22Rv1 (cell line): ENCODE results near the gene SMCO2.

Experiments
- H3K27ac ChIP-seq: fragments of 450-650 bp; 2 replicates; pipeline ENCODE4 v1.5.1; 2017
- ZFX ChIP-seq: fragments of 450-650 bp; IDR thresholded peaks from 2 replicates; pipeline ENCODE4 v1.6.1; 2017; ENCODE audit warnings: antibody characterized with exemption, borderline replicate concordance
- TF ChIP-seq, protein P1 (sequence below): fragments of 450-650 bp; IDR thresholded peaks from 2 replicates; pipeline ENCODE4 v1.5.1; 2017; ENCODE audit warnings: mild to moderate bottlenecking

SMCO2 gene

DNA sequence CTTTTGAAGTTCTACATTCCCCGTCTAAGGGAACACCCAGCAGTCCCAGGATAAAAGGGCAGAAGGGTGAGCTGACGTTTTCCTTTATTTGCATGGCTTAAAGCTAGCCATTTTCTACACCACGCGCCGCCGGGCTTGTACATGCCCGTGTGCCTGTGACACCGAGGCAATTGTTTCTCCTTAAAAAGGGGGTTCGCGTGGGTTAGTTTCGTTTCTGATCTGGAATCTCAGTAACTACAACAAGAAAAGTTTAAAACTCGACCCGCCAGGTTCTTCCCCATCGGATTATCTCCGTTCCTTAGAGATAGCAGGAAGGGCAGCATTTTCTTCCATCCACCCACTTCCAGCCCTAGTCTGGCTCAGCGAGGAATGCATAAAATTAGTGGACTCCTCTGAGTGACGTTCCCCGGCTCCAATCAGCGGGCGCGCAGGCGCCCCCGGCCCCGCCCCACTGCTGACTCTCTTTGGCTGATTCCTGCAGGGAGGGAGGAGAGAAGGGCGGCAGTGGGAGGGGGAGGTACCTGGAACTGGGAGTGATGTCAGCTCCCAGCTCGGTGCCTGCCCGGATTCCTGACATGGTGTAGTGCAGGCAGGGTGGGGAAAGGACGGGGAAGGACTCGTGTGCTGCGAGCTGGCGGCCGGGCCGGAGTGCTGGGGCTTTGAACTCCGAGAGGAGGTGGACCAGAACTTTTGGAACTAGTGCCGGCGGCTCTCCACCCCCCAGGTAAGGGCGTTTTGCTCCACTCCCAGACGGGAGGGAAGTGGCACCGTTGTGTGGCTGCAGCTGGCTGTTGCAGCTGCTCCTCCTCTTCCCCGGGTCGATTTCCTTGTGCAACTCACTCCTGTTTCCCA is 77.3 kb downstream of the SMCO2 start, which contains the start of gene PPFIBP1:
Gene PPFIBP1, plus strand, starts transcription at position 565 of the 852 bp plus-strand sequence. CDS start 109,191 bp downstream, outside the sequence.
- peak within 1 kb of the TSS; percentile 84 for H3K27ac ChIP-seq
- TF ChIP-seq ZFX = no peak
- TF ChIP-seq, protein P1, sequence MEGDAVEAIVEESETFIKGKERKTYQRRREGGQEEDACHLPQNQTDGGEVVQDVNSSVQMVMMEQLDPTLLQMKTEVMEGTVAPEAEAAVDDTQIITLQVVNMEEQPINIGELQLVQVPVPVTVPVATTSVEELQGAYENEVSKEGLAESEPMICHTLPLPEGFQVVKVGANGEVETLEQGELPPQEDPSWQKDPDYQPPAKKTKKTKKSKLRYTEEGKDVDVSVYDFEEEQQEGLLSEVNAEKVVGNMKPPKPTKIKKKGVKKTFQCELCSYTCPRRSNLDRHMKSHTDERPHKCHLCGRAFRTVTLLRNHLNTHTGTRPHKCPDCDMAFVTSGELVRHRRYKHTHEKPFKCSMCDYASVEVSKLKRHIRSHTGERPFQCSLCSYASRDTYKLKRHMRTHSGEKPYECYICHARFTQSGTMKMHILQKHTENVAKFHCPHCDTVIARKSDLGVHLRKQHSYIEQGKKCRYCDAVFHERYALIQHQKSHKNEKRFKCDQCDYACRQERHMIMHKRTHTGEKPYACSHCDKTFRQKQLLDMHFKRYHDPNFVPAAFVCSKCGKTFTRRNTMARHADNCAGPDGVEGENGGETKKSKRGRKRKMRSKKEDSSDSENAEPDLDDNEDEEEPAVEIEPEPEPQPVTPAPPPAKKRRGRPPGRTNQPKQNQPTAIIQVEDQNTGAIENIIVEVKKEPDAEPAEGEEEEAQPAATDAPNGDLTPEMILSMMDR = peak; percentile 50

GRCh38 chr12:27524494-27524835 is 77.9 kb downstream of the SMCO2 start:
- H3K27ac ChIP-seq = peak overlapping the region; percentile 84

DNA sequence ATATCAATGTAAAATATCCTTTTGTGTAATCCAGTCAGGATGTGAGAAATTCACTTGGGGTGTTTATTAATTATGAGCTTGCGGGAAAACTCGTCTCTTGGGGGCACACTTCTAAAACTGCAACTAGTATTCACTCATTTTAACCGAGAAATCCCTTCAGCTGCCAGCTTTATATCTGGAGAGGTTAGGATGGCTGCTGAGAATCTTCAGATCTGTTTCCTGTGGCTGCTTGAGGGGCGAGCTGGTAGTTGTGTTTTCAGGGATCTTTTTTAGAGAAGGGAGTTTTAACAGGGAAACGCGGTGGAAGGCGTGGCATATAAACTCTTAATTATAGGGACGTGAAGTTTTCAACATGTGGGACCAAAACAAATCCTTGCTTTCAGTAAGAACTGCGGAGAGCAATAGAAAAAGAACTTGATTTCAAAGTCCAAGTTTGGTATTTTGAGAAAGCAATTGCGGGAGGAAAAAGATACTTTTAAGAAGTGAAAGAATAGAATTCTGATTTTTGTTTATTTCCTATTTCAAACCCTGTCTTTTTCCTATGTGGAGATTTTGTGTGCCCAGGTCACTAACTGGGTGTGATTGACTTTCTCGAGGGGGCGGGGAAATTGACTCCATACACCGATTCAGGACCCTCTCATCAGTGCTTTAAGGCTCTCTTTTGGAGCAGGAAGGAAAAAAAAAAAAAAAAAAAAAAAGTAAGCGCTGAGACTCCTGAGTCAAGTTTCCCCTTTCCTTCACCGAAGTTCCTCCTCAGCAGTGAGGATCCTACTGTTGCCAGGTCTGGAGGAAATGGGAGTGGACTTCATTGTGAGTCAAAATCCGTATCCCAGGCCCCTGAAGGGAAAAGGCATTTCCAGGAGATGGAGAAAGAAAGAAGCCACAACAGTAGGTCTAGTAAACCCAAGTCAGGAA is 78.6 kb downstream of the SMCO2 start:
- H3K27ac ChIP-seq = peak overlapping the region; percentile 84

More at GRCh38 chr12:27524494-27524835, 77.9 kb downstream of the SMCO2 start:
- no peak for TF ChIP-seq ZFX
- TF ChIP-seq, protein P1 = no peak

DNA sequence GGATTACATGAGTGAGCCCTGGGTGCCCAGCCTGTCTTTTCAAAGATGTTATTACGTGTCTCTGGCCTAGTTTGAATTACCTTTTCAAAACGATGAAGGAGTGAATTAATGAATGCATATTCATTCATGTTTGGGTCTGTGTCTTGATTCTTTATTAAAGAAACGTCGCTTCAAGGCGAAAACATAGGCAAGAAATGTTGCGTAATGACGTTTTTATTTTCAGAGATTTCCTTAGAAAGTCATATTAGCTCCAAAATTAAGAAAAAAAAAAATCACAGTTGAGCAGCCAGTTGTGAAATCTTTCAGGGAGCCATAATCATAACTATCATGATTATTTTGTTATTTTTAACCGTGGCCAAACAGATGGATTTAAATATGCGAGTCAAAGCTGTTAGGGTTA is 81.0 kb downstream of the SMCO2 start:
- TF ChIP-seq ZFX = no peak
- TF ChIP-seq, protein P1 = no peak
- H3K27ac ChIP-seq = no peak overlapping the region

More for the DNA sequence above, 78.6 kb downstream of the SMCO2 start:
- TF ChIP-seq, protein P1 = no peak

- no peak for TF ChIP-seq ZFX
- TF ChIP-seq, protein P1 = no peak
- no peak overlapping the region for H3K27ac ChIP-seq
These were observed 82.3 kb downstream of the SMCO2 start for GRCh38 chr12:27528788-27529187.

DNA sequence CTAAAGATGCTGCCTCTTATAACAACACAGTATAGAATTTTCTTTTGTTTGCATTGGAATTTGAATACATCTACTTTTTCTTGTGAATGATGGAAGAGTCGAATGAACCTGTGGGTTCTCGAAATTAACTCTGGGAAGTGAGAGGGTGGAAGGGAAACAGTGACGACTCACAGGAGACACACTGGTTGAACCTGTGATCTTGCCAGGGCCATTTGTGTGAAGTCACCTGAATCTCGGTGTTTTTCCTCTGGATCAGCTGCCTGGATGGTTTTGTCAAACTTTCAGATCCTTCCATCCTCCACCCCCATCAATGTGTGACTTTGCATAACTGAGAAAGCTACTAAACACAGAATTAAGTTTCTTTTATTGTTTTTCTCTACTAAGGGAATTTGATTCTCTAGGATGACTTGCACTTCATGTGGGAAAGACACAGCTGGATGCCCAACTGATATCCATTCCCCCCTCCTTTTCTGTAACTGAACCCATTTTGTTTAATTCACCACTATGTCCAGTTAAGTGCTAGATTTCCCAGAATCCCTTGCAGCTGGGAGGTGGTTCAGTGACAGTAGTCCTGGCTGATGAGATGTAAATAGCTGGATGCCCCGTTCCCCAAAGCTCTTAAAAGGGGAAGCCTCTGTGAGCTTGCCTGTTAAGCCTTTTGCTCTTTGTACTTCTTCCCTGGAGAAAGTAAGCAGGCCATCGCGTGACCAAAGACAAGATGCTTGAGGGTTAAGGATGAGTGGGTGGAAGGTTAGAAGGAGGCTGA is 83.8 kb downstream of the SMCO2 start:
- TF ChIP-seq, protein P1 = no peak
- no peak for TF ChIP-seq ZFX

More for the DNA sequence above, 83.8 kb downstream of the SMCO2 start:
- H3K27ac ChIP-seq = no peak overlapping the region
